ENCODE measurements around the gene HOOK2. TPM values are rescaled to one million over a fixed set of nuclear protein-coding genes. Genes with fewer than 3 reads are reported as not detected.
A peak's percentile ranks its signal among the peaks of the same experiment; 100 is the strongest.

HOOK2 gene
- total and polyA plus RNA-seq, 2 of the 13 experiments (the other 11 are each of a cell fraction or from before 2014, with no cell fraction given) = 9.2 to 12.9 TPM

- TF ChIP-seq PRMT3 (CRISPR knock-in tag; IDR thresholded peaks at IDR 0.05; ENCODE audit: borderline replicate concordance, low read depth) = no peak
- TF ChIP-seq TEAD2 (CRISPR knock-in tag; IDR thresholded peaks at IDR 0.05) = no peak
- TF ChIP-seq GFI1 (CRISPR knock-in tag; IDR thresholded peaks at IDR 0.05; ENCODE audit: borderline replicate concordance) = no peak
- TF ChIP-seq FOXO1 (CRISPR knock-in tag; IDR thresholded peaks at IDR 0.05) = no peak; the same call in 1 of the 2 replicates
- peak; percentile 72 for TF ChIP-seq ERF (CRISPR knock-in tag; IDR thresholded peaks at IDR 0.05)
- TF ChIP-seq ZNF468 (CRISPR knock-in tag; IDR thresholded peaks at IDR 0.05) = no peak
- peak; percentile 77 for TF ChIP-seq ZNF792 (CRISPR knock-in tag; IDR thresholded peaks at IDR 0.05)
- peak; percentile 59; the same call in 1 of the 2 replicates for TF ChIP-seq YEATS2 (CRISPR knock-in tag; IDR thresholded peaks at IDR 0.05; ENCODE audit: borderline replicate concordance)
- TF ChIP-seq HMGXB3 (CRISPR knock-in tag; IDR thresholded peaks at IDR 0.05; ENCODE audit: borderline replicate concordance) = peak; percentile 78; the same call in 1 of the 2 replicates
- TF ChIP-seq ZNF205 (CRISPR knock-in tag; IDR thresholded peaks at IDR 0.05) = no peak
- TF ChIP-seq ZNF776 (CRISPR knock-in tag; IDR thresholded peaks at IDR 0.05) = 0 out of 2 replicates have a peak, but pooled peaks have one; percentile 54
- TF ChIP-seq HNRNPH1 (optimal IDR thresholded peaks at IDR 0.05; ENCODE audit: low read depth, low read length) = no peak
- no peak for TF ChIP-seq PAF1 (CRISPR knock-in tag; IDR thresholded peaks at IDR 0.05)
- TF ChIP-seq SALL1 (CRISPR knock-in tag; IDR thresholded peaks at IDR 0.05) = peak; percentile 57
- TF ChIP-seq RARA (CRISPR knock-in tag; IDR thresholded peaks at IDR 0.05) = 0 out of 2 replicates have a peak, but pooled peaks have one; percentile 4
- TF ChIP-seq BRCA1 (CRISPR knock-in tag; IDR thresholded peaks at IDR 0.05) = no peak
- 0 out of 2 replicates have a peak, but pooled peaks have one; percentile 25 for TF ChIP-seq NAIF1 (CRISPR knock-in tag; IDR thresholded peaks at IDR 0.05; ENCODE audit: borderline replicate concordance)
- no peak for TF ChIP-seq NONO (IDR thresholded peaks at IDR 0.05)
- 0 out of 2 replicates have a peak, but pooled peaks have one; percentile 15 for TF ChIP-seq NONO (CRISPR knock-in tag; conservative IDR thresholded peaks at IDR 0.05)
- TF ChIP-seq KDM2A (CRISPR knock-in tag; IDR thresholded peaks at IDR 0.05; ENCODE audit: borderline replicate concordance, low read depth) = peak; percentile 61; the same call in 1 of the 2 replicates
- TF ChIP-seq, protein P1, sequence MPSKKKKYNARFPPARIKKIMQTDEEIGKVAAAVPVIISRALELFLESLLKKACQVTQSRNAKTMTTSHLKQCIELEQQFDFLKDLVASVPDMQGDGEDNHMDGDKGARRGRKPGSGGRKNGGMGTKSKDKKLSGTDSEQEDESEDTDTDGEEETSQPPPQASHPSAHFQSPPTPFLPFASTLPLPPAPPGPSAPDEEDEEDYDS (CRISPR knock-in tag; IDR thresholded peaks at IDR 0.05) = peak; percentile 38; the same call in 1 of the 2 replicates
- no peak; the same call in 1 of the 2 replicates for TF ChIP-seq FOXP4 (CRISPR knock-in tag; IDR thresholded peaks at IDR 0.05)
- TF ChIP-seq NR2F6 (IDR thresholded peaks at IDR 0.05) = no peak
- TF ChIP-seq NR2F6 (CRISPR knock-in tag; IDR thresholded peaks at IDR 0.05) = peak; percentile 35; the same call in 1 of the 2 replicates
- TF ChIP-seq SCMH1 (CRISPR knock-in tag; IDR thresholded peaks at IDR 0.05; ENCODE audit: borderline replicate concordance) = no peak
- peak; percentile 99 for TF ChIP-seq THAP11 (CRISPR knock-in tag; IDR thresholded peaks at IDR 0.05)
These were observed 51.5 kb downstream of the HOOK2 start, which contains the start of gene TNPO2 (continued) for GRCh38 chr19:12723641-12724426.

Measured in HepG2 (cell line).